HFFc6 (cell line): ENCODE data around the gene CDC42EP4. TPM values are rescaled to one million over a fixed set of nuclear protein-coding genes. Genes with fewer than 3 reads are reported as not detected.

Experiments
- DNase-seq: peaks from one replicate; pipeline ENCODE4 v3.0.0-alpha.2; 2018
- H3K27ac Mint-ChIP-seq: 2 replicates; pipeline ENCODE4 v1.8.0; 2020; ENCODE audit warnings: mild to moderate bottlenecking, mixed read lengths
- H3K27me3 Mint-ChIP-seq: 2 replicates; pipeline ENCODE4 v1.8.0; 2021; ENCODE audit warnings: mild to moderate bottlenecking, moderate library complexity, mixed read lengths; ENCODE audit not compliant: insufficient read depth
- H3K36me3 Mint-ChIP-seq: 2 replicates; pipeline ENCODE4 v1.8.0; 2021; ENCODE audit warnings: low read depth, mixed read lengths
- H3K4me1 Mint-ChIP-seq: 2 replicates; pipeline ENCODE4 v1.8.0; 2020; ENCODE audit warnings: low read depth, mixed read lengths
- H3K4me3 Mint-ChIP-seq: 2 replicates; pipeline ENCODE4 v1.8.0; 2020; ENCODE audit warnings: mild to moderate bottlenecking, moderate library complexity, mixed read lengths
- H3K9me3 Mint-ChIP-seq: 2 replicates; pipeline ENCODE4 v1.8.0; 2020; ENCODE audit warnings: mild to moderate bottlenecking, mixed read lengths
- total RNA-seq, 6 experiments: library from RNA; stranded (reverse); fragmentation: NEBNext Ultra II Directional; extraction: Animal tissue kit (Norgen Biotek cat#: 25700); gene quantifications; 2 replicates in 1 of 6; 3 replicates in 5 of 6; pipeline ENCODE4 v1.2.3, GENCODE V29; 2021
- TF ChIP-seq, protein P1 (sequence below): fragments of 200-600 bp; sonication (generic); IDR thresholded peaks from 2 replicates; pipeline ENCODE4 v1.5.0; 2021; ENCODE audit warnings: antibody characterized with exemption, mild to moderate bottlenecking

The CDC42EP4 gene
- total RNA-seq, 6 experiments from 2014 or later = 18.1 to 27.8 (median 25.9) TPM

DNA sequence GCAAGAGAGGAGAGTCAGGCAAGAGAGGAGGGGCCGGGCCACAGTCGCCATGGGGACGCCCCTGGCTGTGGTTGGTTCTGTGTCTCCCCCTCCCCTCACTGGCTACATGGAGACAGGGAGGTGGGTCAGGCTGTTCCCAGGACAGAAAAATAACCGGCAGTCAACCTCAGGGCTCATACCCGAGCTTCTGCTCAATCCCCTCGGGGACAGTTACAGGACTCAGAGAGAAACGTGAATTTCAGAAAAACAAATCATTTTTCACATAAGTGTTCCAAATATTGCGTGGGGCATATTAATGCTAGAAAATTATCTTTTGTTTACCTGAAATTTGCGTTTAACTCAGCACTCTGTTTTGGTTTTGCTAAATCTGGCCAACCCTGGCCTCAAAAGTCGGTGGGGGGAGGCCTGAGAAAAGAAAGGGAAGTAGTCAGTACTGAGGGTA, 27.9 kb downstream of the CDC42EP4 start:
- Mint-ChIP-seq H3K36me3 (peaks cover 4% of the 10 kb centered on the region), H3K27me3 (peaks cover 5% of the 10 kb centered on the region; the same call in 1 of the 2 replicates), H3K9me3 (no peaks in the 10 kb centered on the region), H3K27ac (no peak overlapping the region), H3K4me3 (no peak overlapping the region), H3K4me1 (peaks cover 28% of the 10 kb centered on the region)
- TF ChIP-seq, protein P1, sequence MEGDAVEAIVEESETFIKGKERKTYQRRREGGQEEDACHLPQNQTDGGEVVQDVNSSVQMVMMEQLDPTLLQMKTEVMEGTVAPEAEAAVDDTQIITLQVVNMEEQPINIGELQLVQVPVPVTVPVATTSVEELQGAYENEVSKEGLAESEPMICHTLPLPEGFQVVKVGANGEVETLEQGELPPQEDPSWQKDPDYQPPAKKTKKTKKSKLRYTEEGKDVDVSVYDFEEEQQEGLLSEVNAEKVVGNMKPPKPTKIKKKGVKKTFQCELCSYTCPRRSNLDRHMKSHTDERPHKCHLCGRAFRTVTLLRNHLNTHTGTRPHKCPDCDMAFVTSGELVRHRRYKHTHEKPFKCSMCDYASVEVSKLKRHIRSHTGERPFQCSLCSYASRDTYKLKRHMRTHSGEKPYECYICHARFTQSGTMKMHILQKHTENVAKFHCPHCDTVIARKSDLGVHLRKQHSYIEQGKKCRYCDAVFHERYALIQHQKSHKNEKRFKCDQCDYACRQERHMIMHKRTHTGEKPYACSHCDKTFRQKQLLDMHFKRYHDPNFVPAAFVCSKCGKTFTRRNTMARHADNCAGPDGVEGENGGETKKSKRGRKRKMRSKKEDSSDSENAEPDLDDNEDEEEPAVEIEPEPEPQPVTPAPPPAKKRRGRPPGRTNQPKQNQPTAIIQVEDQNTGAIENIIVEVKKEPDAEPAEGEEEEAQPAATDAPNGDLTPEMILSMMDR = no peak
- no peak for DNase-seq

DNA sequence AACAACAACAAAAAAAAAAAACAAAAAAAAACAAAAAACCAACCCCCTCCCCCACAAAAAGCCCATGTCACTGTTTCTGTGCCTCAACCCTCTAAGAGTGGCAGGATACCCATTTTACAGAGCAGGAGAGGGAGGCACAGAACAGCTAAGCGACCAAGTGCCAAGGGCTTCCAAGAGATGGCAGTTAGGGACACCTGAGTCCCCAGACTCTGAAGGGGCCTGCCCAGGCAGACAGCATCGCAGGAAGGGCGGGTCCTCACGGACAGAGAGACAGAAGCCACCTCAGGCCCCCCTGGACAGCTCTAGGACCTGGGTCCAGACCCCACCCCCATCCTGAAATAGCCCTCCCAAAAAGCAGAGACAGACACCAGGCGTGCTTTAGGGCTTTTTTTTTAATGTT, 28.6 kb downstream of the CDC42EP4 start:
- Mint-ChIP-seq H3K36me3 (peaks cover 4% of the 10 kb centered on the region), H3K4me3 (no peak overlapping the region)

DNA sequence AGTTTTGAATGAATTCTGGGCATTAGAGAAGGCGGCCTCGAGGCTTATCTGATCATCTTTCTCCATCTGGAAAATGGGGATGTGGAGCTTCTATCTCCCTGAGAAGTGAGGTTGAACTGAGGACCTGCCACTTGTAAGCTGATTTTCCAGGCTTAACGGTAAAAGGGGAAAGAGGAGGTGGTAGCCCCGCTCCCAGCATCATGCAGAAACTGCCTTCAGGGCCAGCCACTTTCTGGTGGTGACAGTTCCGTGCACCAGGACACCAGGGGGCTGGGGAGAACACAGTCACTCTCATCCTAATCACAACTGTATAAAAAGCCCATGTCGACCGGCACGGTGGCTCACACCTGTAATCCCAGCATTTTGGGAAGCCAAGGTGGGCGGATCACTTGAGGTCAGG, 29.2 kb downstream of the CDC42EP4 start:
- Mint-ChIP-seq H3K27me3 (peaks cover 2% of the 10 kb centered on the region; the same call in 1 of the 2 replicates), H3K4me1 (peaks cover 28% of the 10 kb centered on the region), H3K36me3 (peaks cover 4% of the 10 kb centered on the region), H3K9me3 (no peaks in the 10 kb centered on the region), H3K4me3 (no peak overlapping the region), H3K27ac (no peak overlapping the region)
- TF ChIP-seq, protein P1 = no peak
- no peak for DNase-seq

More for the DNA sequence above, 28.6 kb downstream of the CDC42EP4 start:
- peaks cover 30% of the 10 kb centered on the region for H3K4me1 Mint-ChIP-seq
- no peak for DNase-seq
- H3K27ac Mint-ChIP-seq = no peak overlapping the region
- peaks cover 2% of the 10 kb centered on the region; the same call in 1 of the 2 replicates for H3K27me3 Mint-ChIP-seq
- TF ChIP-seq, protein P1 = no peak
- H3K9me3 Mint-ChIP-seq = no peaks in the 10 kb centered on the region

DNA sequence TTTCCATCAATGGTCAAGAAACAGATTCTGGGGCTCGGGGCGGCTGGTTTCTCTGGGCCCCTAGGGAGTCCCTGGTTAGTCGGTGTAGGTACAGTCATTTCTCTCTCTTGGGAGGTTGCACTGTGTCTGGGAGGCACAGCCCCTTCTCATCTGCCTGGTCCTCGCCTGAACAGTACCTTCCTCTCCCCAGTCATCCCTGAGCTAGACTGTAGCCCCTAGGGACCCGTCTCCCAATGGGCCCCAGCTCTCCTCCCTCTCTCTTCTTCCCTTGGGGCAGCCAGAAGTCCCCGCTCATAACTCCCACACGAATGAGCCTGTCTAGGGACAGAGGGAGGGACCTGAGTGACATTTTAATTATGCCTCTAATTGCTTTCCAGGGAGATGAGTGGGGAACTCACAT, 29.9 kb downstream of the CDC42EP4 start:
- H3K4me1 Mint-ChIP-seq = peaks cover 21% of the 10 kb centered on the region
- peaks cover 2% of the 10 kb centered on the region; the same call in 1 of the 2 replicates for H3K27me3 Mint-ChIP-seq
- DNase-seq = no peak
- H3K9me3 Mint-ChIP-seq = no peaks in the 10 kb centered on the region
- TF ChIP-seq, protein P1 = no peak
- H3K27ac Mint-ChIP-seq = no peak overlapping the region
- H3K36me3 Mint-ChIP-seq = peaks cover 4% of the 10 kb centered on the region
- no peak overlapping the region for H3K4me3 Mint-ChIP-seq

DNA sequence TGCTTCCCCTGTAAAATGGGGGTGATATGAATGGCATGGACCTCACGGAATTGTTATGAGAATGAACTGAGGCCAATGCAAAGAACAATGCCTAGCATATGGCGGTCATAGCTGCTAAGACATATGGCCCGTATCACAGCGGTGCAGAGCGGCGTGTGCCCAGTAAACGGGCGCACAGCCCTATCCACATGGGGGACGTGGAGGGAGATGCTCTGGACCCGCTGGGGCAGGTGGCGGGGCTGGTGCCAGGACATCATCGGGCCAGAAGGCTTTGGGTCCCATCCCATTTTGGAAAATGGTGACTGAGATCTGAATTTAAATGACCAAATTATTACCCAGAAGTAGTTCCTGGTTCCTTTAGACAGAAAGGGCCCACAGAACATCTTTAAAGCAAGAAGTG, 31.6 kb downstream of the CDC42EP4 start:
- Mint-ChIP-seq H3K9me3 (no peaks in the 10 kb centered on the region), H3K27me3 (no peaks in the 10 kb centered on the region; the same call in 1 of the 2 replicates), H3K27ac (no peak overlapping the region), H3K4me3 (no peak overlapping the region), H3K4me1 (peaks cover 13% of the 10 kb centered on the region), H3K36me3 (no peaks in the 10 kb centered on the region; the same call in 1 of the 2 replicates)
- DNase-seq = no peak
- TF ChIP-seq, protein P1 = no peak
